SK-N-SH (cell line): Measurements from ENCODE around the gene CDSN.

Experiments
- EP300 ChIP-seq, 2 experiments: IDR thresholded peaks; 2 replicates each; pipeline versions ENCODE4 v1.4.0 to v1.6.1; 2012; ENCODE audit warnings: borderline replicate concordance in 1 of 2, low read depth in 1 of 2, low read length in 1 of 2
- JUND ChIP-seq: IDR thresholded peaks from 2 replicates; pipeline ENCODE4 v1.4.0; 2012
- NFIC ChIP-seq: IDR thresholded peaks from 2 replicates; pipeline ENCODE4 v1.4.0; 2012; ENCODE audit warnings: borderline replicate concordance
- POLR2AphosphoS5 ChIP-seq: IDR thresholded peaks from 2 replicates; pipeline ENCODE4 v1.6.1; 2012; ENCODE audit warnings: low read depth, low read length
- RFX5 ChIP-seq: IDR thresholded peaks from 2 replicates; pipeline ENCODE4 v1.6.1; 2012; ENCODE audit warnings: mild to moderate bottlenecking, improper control_type of control experiment, low read length
- TEAD4 ChIP-seq: IDR thresholded peaks from 2 replicates; pipeline ENCODE4 v1.4.0; 2012; ENCODE audit warnings: mild to moderate bottlenecking, borderline replicate concordance; ENCODE audit not compliant: insufficient read depth
- YY1 ChIP-seq: IDR thresholded peaks from 2 replicates; pipeline ENCODE4 v1.4.0; 2012; ENCODE audit warnings: low read depth, mild to moderate bottlenecking
- TF ChIP-seq, protein P1 (sequence below): IDR thresholded peaks from 2 replicates; pipeline ENCODE4 v1.4.0; 2012; ENCODE audit warnings: low read depth
- TF ChIP-seq, protein P2 (sequence below): fragments of 200-600 bp; sonication (generic); IDR thresholded peaks from 2 replicates; pipeline ENCODE4 v1.6.1; 2017; ENCODE audit warnings: antibody characterized with exemption, mild to moderate bottlenecking, moderate library complexity
- TF ChIP-seq, protein P3 (sequence below): IDR thresholded peaks from 2 replicates; pipeline ENCODE4 v1.6.1; 2012; ENCODE audit warnings: mild to moderate bottlenecking, low read depth, low read length, moderate library complexity

DNA sequence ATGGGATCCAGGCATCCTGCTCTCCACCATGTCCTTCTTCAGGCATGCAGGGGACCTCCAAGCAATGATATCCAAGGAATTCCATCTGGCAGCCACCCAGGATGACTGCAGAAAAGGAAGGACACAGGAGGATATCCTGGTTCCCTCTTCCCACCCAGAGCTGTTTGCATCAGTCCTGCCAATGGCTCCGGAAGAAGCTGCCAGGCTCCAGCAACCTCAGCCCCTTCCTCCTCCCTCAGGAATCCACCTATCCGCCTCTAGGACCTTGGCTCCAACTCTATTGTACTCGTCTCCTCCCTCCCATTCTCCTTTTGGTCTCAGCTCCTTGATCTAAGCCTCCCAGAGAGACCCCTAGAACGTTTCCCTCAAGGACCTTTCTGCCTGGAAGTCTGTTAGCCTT is 19.4 kb upstream of the CDSN start:
- TF ChIP-seq EP300 (IDR thresholded peaks at IDR 0.05; ENCODE audit: borderline replicate concordance in 1 of 2, low read depth in 1 of 2, low read length in 1 of 2) (no peak), RFX5 (no peak), JUND (no peak), TEAD4 (no peak), NFIC (peak; percentile 25; the same call in 1 of the 2 replicates), POLR2AphosphoS5 (no peak), YY1 (no peak)
- TF ChIP-seq, protein P1, sequence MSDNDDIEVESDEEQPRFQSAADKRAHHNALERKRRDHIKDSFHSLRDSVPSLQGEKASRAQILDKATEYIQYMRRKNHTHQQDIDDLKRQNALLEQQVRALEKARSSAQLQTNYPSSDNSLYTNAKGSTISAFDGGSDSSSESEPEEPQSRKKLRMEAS: no peak
- TF ChIP-seq, protein P2, sequence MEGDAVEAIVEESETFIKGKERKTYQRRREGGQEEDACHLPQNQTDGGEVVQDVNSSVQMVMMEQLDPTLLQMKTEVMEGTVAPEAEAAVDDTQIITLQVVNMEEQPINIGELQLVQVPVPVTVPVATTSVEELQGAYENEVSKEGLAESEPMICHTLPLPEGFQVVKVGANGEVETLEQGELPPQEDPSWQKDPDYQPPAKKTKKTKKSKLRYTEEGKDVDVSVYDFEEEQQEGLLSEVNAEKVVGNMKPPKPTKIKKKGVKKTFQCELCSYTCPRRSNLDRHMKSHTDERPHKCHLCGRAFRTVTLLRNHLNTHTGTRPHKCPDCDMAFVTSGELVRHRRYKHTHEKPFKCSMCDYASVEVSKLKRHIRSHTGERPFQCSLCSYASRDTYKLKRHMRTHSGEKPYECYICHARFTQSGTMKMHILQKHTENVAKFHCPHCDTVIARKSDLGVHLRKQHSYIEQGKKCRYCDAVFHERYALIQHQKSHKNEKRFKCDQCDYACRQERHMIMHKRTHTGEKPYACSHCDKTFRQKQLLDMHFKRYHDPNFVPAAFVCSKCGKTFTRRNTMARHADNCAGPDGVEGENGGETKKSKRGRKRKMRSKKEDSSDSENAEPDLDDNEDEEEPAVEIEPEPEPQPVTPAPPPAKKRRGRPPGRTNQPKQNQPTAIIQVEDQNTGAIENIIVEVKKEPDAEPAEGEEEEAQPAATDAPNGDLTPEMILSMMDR: no peak
- TF ChIP-seq, protein P3, sequence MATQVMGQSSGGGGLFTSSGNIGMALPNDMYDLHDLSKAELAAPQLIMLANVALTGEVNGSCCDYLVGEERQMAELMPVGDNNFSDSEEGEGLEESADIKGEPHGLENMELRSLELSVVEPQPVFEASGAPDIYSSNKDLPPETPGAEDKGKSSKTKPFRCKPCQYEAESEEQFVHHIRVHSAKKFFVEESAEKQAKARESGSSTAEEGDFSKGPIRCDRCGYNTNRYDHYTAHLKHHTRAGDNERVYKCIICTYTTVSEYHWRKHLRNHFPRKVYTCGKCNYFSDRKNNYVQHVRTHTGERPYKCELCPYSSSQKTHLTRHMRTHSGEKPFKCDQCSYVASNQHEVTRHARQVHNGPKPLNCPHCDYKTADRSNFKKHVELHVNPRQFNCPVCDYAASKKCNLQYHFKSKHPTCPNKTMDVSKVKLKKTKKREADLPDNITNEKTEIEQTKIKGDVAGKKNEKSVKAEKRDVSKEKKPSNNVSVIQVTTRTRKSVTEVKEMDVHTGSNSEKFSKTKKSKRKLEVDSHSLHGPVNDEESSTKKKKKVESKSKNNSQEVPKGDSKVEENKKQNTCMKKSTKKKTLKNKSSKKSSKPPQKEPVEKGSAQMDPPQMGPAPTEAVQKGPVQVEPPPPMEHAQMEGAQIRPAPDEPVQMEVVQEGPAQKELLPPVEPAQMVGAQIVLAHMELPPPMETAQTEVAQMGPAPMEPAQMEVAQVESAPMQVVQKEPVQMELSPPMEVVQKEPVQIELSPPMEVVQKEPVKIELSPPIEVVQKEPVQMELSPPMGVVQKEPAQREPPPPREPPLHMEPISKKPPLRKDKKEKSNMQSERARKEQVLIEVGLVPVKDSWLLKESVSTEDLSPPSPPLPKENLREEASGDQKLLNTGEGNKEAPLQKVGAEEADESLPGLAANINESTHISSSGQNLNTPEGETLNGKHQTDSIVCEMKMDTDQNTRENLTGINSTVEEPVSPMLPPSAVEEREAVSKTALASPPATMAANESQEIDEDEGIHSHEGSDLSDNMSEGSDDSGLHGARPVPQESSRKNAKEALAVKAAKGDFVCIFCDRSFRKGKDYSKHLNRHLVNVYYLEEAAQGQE: no peak
